ENCODE measurements around the gene BNIP3. TPM values are rescaled to one million over a fixed set of nuclear protein-coding genes. Genes with fewer than 3 reads are reported as not detected.

Gene BNIP3
- total and polyA plus RNA-seq, 2 of the 8 experiments (the other 6 are each of a cell fraction or from before 2014, with no cell fraction given) = 25.8 to 58.9 TPM

DNA sequence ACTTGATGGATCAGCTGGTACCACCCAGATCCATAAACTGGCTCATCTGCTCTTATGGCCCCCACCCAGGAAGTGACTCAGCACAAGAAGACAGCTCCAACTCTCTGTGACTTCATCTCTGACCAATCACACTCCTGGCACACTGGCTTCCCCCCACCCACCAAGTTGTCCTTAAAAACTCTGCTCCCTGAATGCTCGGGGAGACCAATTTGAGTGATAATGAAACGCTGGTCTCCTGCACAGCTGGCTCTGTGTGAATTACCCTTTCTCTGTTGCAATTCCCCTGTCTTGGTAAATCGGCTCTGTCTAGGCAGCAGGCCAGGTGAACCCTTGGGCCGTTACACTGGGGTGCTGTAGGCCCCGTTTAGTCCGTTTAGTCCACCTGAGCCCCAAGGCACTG is 23.4 kb upstream of the BNIP3 start:
- no peak overlapping the region for H3K9ac ChIP-seq (replicated peaks in 1 of 4; ENCODE audit: extremely low read depth in 1 of 4, low read depth in 3 of 4, low read length in 3 of 4)
- no peak for FAIRE-seq
- H3K4ac ChIP-seq (replicated peaks; ENCODE audit: insufficient read length, low read depth, low read length) = peak overlapping the region; percentile 32
- ChIA-PET POLR2A (ENCODE audit: partially characterized antibody) (no interaction called here), CTCF (ENCODE audit: partially characterized antibody) (interaction anchor here (0.7 to 1.6 kb wide), 2 partner anchors 18 to 119 kb away, joined by 3 to 4 read pairs; no protein-coding TSS in a partner anchor)
- no peak overlapping the region for H3K18ac ChIP-seq (ENCODE audit: extremely low read depth, low read length)
- no peak overlapping the region; the same call in 1 of the 2 replicates for H4K8ac ChIP-seq (ENCODE audit: extremely low read depth, insufficient read depth, low read length)
- H2AK5ac ChIP-seq (ENCODE audit: low read depth, low read length) = no peak overlapping the region
- no peak for DNase-seq (ENCODE audit: low read depth in 1 of 2, low spot score in 2 of 2)
- no peaks in the 10 kb centered on the region for H4K20me1 ChIP-seq (replicated peaks in 1 of 2; ENCODE audit: control insufficient read depth in 1 of 2, insufficient read depth in 2 of 2, low read length in 2 of 2)
- H3K4me3 ChIP-seq (ENCODE audit: extremely low read depth in 1 of 4, insufficient read depth in 2 of 4, low read depth in 3 of 4, low read length in 4 of 4) = no peak overlapping the region
- no peak overlapping the region for H2BK5ac ChIP-seq (ENCODE audit: low read depth, low read length)
- H4K91ac ChIP-seq (replicated peaks; ENCODE audit: insufficient read length, low read length) = peak overlapping the region; percentile 89
- H3K27me3 ChIP-seq (replicated peaks in 1 of 4; ENCODE audit: control insufficient read depth in 3 of 4, extremely low read depth in 1 of 4, insufficient read depth in 3 of 4, low read length in 3 of 4) = no peaks in the 10 kb centered on the region
- H3K36me3 ChIP-seq (ENCODE audit: control insufficient read depth in 2 of 4, insufficient read depth in 4 of 4, low read length in 3 of 4) = no peaks in the 10 kb centered on the region
- H3K4me2 ChIP-seq (ENCODE audit: insufficient read depth in 1 of 2, low read depth in 2 of 2, low read length in 2 of 2) = no peak overlapping the region
- no peak overlapping the region for H3K56ac ChIP-seq (replicated peaks; ENCODE audit: insufficient read length, low read depth, low read length)
- no peak overlapping the region for H3K27ac ChIP-seq (ENCODE audit: low read depth, low read length)
- 77% methylated on average over 6 of the region's 6 CpGs; no CpG with 5 or more reads in 1 of the 2 experiments for WGBS, 2 experiments (ENCODE audit: extremely low coverage in 1 of 2, insufficient coverage in 1 of 2, insufficient read length in 1 of 2, insufficient replicate concordance in 2 of 2, low coverage in 1 of 2, low lambda C conversion rate in 2 of 2, missing lambda C conversion rate in 1 of 2)
- peak overlapping the region; percentile 21 for H2BK120ac ChIP-seq (replicated peaks; ENCODE audit: low read depth, low read length)
- no peaks in the 10 kb centered on the region for H3K23me2 ChIP-seq (ENCODE audit: low read depth, low read length)
- no peak overlapping the region; the same call in 1 of the 2 replicates for H2BK20ac ChIP-seq (ENCODE audit: low read length)
- peak overlapping the region; percentile 90; the same call in 1 of the 2 replicates for H2BK15ac ChIP-seq (ENCODE audit: low read length)
- H4K5ac ChIP-seq (ENCODE audit: insufficient read length, low read depth, low read length) = no peak overlapping the region
- no peaks in the 10 kb centered on the region for H3K79me2 ChIP-seq (ENCODE audit: control insufficient read depth in 1 of 2, insufficient read depth in 2 of 2, low read length in 2 of 2)
- H3K23ac ChIP-seq (ENCODE audit: insufficient read length) = no peak overlapping the region
- no peaks in the 10 kb centered on the region for H3K79me1 ChIP-seq (ENCODE audit: low read depth, low read length)
- H3K14ac ChIP-seq (ENCODE audit: insufficient read length) = no peak overlapping the region
- 0 out of 2 replicates have a peak overlapping the region, but pooled peaks have one; percentile 29 for H2BK12ac ChIP-seq (ENCODE audit: low read depth, low read length)
- peaks cover 5 to 8% of the 10 kb centered on the region in 2 experiments; a peak in 3 of 4 replicates for H3K9me3 ChIP-seq (ENCODE audit: insufficient read depth in 2 of 2, low read depth in 1 of 2, low read length in 1 of 2)
- no peak overlapping the region for H2AFZ ChIP-seq (ENCODE audit: low read length)
- peaks cover 7 to 22% (median 14%) of the 10 kb centered on the region in 4 experiments for H3K4me1 ChIP-seq (replicated peaks in 1 of 4; ENCODE audit: control insufficient read depth in 3 of 4, insufficient read depth in 4 of 4, low read length in 3 of 4)
- TF ChIP-seq SP2 (IDR thresholded peaks at IDR 0.05; ENCODE audit: low read length) (no peak), EZH2 (IDR thresholded peaks at IDR 0.05; ENCODE audit: low read depth, low read length, severe bottlenecking) (no peak), SIN3A (conservative IDR thresholded peaks at IDR 0.05 in 1 of 2, IDR thresholded peaks at IDR 0.05 in 1 of 2; ENCODE audit: low read depth in 1 of 2, low read length in 2 of 2) (no peak), KDM5A (IDR thresholded peaks at IDR 0.05; ENCODE audit: low read length) (no peak), ZNF274 (IDR thresholded peaks at IDR 0.05; ENCODE audit: borderline replicate concordance, extremely low read depth, low read length) (no peak), ASH2L (IDR thresholded peaks at IDR 0.05; ENCODE audit: low read length) (no peak), BRCA1 (IDR thresholded peaks at IDR 0.05; ENCODE audit: low read depth, low read length) (no peak), HDAC2 (IDR thresholded peaks at IDR 0.05; ENCODE audit: borderline replicate concordance in 1 of 2, low read depth in 2 of 2, low read length in 2 of 2) (no peak), TAF7 (optimal IDR thresholded peaks at IDR 0.05; ENCODE audit: borderline replicate concordance, low read depth, low read length) (no peak), RFX5 (IDR thresholded peaks at IDR 0.05; ENCODE audit: borderline replicate concordance, low read depth, low read length) (no peak)
- TF ChIP-seq, protein P1, sequence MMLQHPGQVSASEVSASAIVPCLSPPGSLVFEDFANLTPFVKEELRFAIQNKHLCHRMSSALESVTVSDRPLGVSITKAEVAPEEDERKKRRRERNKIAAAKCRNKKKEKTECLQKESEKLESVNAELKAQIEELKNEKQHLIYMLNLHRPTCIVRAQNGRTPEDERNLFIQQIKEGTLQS (IDR thresholded peaks at IDR 0.05; ENCODE audit: insufficient read depth, low read depth, low read length) = no peak
- TF ChIP-seq, protein P2, sequence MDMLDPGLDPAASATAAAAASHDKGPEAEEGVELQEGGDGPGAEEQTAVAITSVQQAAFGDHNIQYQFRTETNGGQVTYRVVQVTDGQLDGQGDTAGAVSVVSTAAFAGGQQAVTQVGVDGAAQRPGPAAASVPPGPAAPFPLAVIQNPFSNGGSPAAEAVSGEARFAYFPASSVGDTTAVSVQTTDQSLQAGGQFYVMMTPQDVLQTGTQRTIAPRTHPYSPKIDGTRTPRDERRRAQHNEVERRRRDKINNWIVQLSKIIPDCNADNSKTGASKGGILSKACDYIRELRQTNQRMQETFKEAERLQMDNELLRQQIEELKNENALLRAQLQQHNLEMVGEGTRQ (IDR thresholded peaks at IDR 0.05; ENCODE audit: low read length) = no peak
